Pons (tissue), 1 donor: ENCODE results near the gene DNAJB14.
A peak's percentile ranks its signal among the peaks of the same experiment; 100 is the strongest.

ENCODE experiments used
- DNase-seq: peaks from one replicate; pipeline ENCODE4 v3.0.0-alpha.2; 2016; ENCODE audit warnings: low spot score

DNAJB14 gene

GRCh38 chr4:99863804-99864203 lies 82.6 kb downstream of the DNAJB14 start:
- no peak for DNase-seq

- DNase-seq: no peak
These were observed 85.1 kb downstream of the DNAJB14 start for GRCh38 chr4:99861120-99861905.

- DNase-seq: no peak
These were observed 85.9 kb downstream of the DNAJB14 start for GRCh38 chr4:99860521-99860920.

GRCh38 chr4:99859618-99860017 lies 86.8 kb downstream of the DNAJB14 start:
- no peak for DNase-seq

GRCh38 chr4:99857307-99857706 lies 89.1 kb downstream of the DNAJB14 start:
- peak; percentile 47 for DNase-seq

- peak; percentile 45 for DNase-seq
These were observed 90.3 kb downstream of the DNAJB14 start for GRCh38 chr4:99856166-99856565.

GRCh38 chr4:99855678-99856077 lies 90.7 kb downstream of the DNAJB14 start:
- DNase-seq: peak; percentile 68

- no peak for DNase-seq
These were observed 92.4 kb downstream of the DNAJB14 start for GRCh38 chr4:99853999-99854398.

GRCh38 chr4:99853190-99853589 lies 93.2 kb downstream of the DNAJB14 start:
- DNase-seq: no peak

- DNase-seq: no peak
These were observed 94.1 kb downstream of the DNAJB14 start for GRCh38 chr4:99852199-99852749.

- DNase-seq: no peak
These were observed 97.8 kb downstream of the DNAJB14 start for GRCh38 chr4:99848591-99849001.

- DNase-seq: peak; percentile 48
These were observed 98.9 kb downstream of the DNAJB14 start for GRCh38 chr4:99847362-99847976.

- DNase-seq: no peak
These were observed 99.5 kb downstream of the DNAJB14 start for GRCh38 chr4:99846891-99847290.
